Tibial nerve (tissue), 3 donors: ENCODE results near the gene PPP1R12A.

Experiments
- POLR2A ChIP-seq, 2 donors: fragments of 450-650 bp; IDR thresholded peaks; one replicate each; pipeline ENCODE4 v1.6.1; 2017; ENCODE audit warnings: antibody characterized with exemption in 2 of 2, mild to moderate bottlenecking in 2 of 2, moderate library complexity in 2 of 2
- TF ChIP-seq, protein P1 (sequence below), 5 experiments: fragments of 200-600 bp in 3 of 5; fragments of 450-650 bp in 2 of 5; sonication (generic) in 3 of 5; IDR thresholded peaks; one replicate each; pipeline ENCODE4 v1.5.1; 2016 to 2019; ENCODE audit warnings: antibody characterized with exemption in 5 of 5, mild to moderate bottlenecking in 3 of 5, moderate library complexity in 2 of 5

- TF ChIP-seq, protein P1, sequence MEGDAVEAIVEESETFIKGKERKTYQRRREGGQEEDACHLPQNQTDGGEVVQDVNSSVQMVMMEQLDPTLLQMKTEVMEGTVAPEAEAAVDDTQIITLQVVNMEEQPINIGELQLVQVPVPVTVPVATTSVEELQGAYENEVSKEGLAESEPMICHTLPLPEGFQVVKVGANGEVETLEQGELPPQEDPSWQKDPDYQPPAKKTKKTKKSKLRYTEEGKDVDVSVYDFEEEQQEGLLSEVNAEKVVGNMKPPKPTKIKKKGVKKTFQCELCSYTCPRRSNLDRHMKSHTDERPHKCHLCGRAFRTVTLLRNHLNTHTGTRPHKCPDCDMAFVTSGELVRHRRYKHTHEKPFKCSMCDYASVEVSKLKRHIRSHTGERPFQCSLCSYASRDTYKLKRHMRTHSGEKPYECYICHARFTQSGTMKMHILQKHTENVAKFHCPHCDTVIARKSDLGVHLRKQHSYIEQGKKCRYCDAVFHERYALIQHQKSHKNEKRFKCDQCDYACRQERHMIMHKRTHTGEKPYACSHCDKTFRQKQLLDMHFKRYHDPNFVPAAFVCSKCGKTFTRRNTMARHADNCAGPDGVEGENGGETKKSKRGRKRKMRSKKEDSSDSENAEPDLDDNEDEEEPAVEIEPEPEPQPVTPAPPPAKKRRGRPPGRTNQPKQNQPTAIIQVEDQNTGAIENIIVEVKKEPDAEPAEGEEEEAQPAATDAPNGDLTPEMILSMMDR (IDR thresholded peaks at IDR 0.05): no peak
- TF ChIP-seq POLR2A (IDR thresholded peaks at IDR 0.05): no peak
Observed at GRCh38 chr12:79895804-79896203, 39.1 kb downstream of the PPP1R12A start.
